Left ventricle myocardium inferior (tissue), 1 donor: ENCODE data around the gene SUGCT. TPM values are rescaled to one million over a fixed set of nuclear protein-coding genes. Genes with fewer than 3 reads are reported as not detected.

Source experiments
- DNase-seq: peaks from one replicate; pipeline ENCODE4 v3.0.0-alpha.2; 2020
- H3K27ac ChIP-seq: fragments of 200-600 bp; replicated peaks from 2 replicates; pipeline ENCODE4 v1.8.0; 2021
- H3K27me3 ChIP-seq: fragments of 200-600 bp; 2 replicates; pipeline ENCODE4 v1.8.0; 2021; ENCODE audit warnings: low read depth
- H3K36me3 ChIP-seq: fragments of 200-600 bp; 2 replicates; pipeline ENCODE4 v1.8.0; 2021
- H3K4me1 ChIP-seq: fragments of 200-600 bp; 2 replicates; pipeline ENCODE4 v1.8.0; 2021
- H3K4me3 ChIP-seq: fragments of 200-600 bp; 2 replicates; pipeline ENCODE4 v1.8.0; 2021; ENCODE audit warnings: mild to moderate bottlenecking, moderate library complexity
- H3K9me3 ChIP-seq: fragments of 200-600 bp; replicated peaks from 2 replicates; pipeline ENCODE4 v1.8.0; 2021
- CTCF ChIP-seq: fragments of 200-600 bp; IDR thresholded peaks from 2 replicates; pipeline ENCODE4 v1.8.0; 2021; ENCODE audit warnings: antibody characterized with exemption, mild to moderate bottlenecking, borderline replicate concordance
- intact Hi-C: fragments of 100-400 bp; cut with micrococcal nuclease; formaldehyde crosslinking; loops from one replicate; pipeline ENCODE4 v1.11.0; 2022
- total RNA-seq: library from RNA; stranded (reverse); fragmentation: NEBNext Ultra II Directional; extraction: Animal tissue kit (Norgen Biotek cat#: 25700); gene quantifications from one replicate; pipeline ENCODE4 v1.2.1, GENCODE V29; 2021
- donor health status: DM: no; HTN: yes; CAD: no; lungs with severe emphysema.

Gene SUGCT
- total RNA-seq, 1 donor from 2014 or later = 5.0 TPM

- Histone ChIP-seq H3K4me3 (no peak overlapping the region), H3K27ac (no peak overlapping the region), H3K27me3 (no peaks in the 10 kb centered on the region), H3K9me3 (no peaks in the 10 kb centered on the region), H3K4me1 (no peaks in the 10 kb centered on the region), H3K36me3 (no peaks in the 10 kb centered on the region)
- no peak for DNase-seq
- no peak for TF ChIP-seq CTCF
- intact Hi-C loops = no loop called here
These were observed 623.8 kb downstream of the SUGCT start for GRCh38 chr7:40758590-40758989.

- H3K27me3 ChIP-seq = no peaks in the 10 kb centered on the region
- H3K4me3 ChIP-seq = no peak overlapping the region
- H3K27ac ChIP-seq = no peak overlapping the region
- intact Hi-C loops = no loop called here
- H3K4me1 ChIP-seq = no peaks in the 10 kb centered on the region
- no peaks in the 10 kb centered on the region for H3K9me3 ChIP-seq
- TF ChIP-seq CTCF = no peak
- no peak for DNase-seq
- H3K36me3 ChIP-seq = no peaks in the 10 kb centered on the region
These were observed 625.6 kb downstream of the SUGCT start for GRCh38 chr7:40760293-40760964.

GRCh38 chr7:40760987-40761386 lies 626.2 kb downstream of the SUGCT start:
- H3K36me3 ChIP-seq = no peaks in the 10 kb centered on the region
- no peak for TF ChIP-seq CTCF
- intact Hi-C loops = no loop called here
- no peaks in the 10 kb centered on the region for H3K9me3 ChIP-seq
- H3K4me1 ChIP-seq = no peaks in the 10 kb centered on the region
- DNase-seq = no peak
- H3K27ac ChIP-seq = no peak overlapping the region
- H3K27me3 ChIP-seq = no peaks in the 10 kb centered on the region
- no peak overlapping the region for H3K4me3 ChIP-seq

GRCh38 chr7:40761762-40762560 lies 627.2 kb downstream of the SUGCT start:
- H3K27ac ChIP-seq = no peak overlapping the region
- TF ChIP-seq CTCF = no peak
- no peaks in the 10 kb centered on the region for H3K4me1 ChIP-seq

GRCh38 chr7:40763319-40764287 lies 628.8 kb downstream of the SUGCT start:
- H3K4me1 ChIP-seq = no peaks in the 10 kb centered on the region
- H3K9me3 ChIP-seq = no peaks in the 10 kb centered on the region
- intact Hi-C loops = no loop called here
- H3K27ac ChIP-seq = no peak overlapping the region
- no peaks in the 10 kb centered on the region for H3K27me3 ChIP-seq
- TF ChIP-seq CTCF = no peak
- no peak overlapping the region for H3K4me3 ChIP-seq
- no peak for DNase-seq
- no peaks in the 10 kb centered on the region for H3K36me3 ChIP-seq

More at GRCh38 chr7:40761762-40762560, 627.2 kb downstream of the SUGCT start:
- no peaks in the 10 kb centered on the region for H3K27me3 ChIP-seq
- no peaks in the 10 kb centered on the region for H3K9me3 ChIP-seq
- intact Hi-C loops = no loop called here
- no peak for DNase-seq
- no peaks in the 10 kb centered on the region for H3K36me3 ChIP-seq
- H3K4me3 ChIP-seq = no peak overlapping the region
